ENCODE results near the gene CENPF.

GRCh38 chr1:214676747-214677146, 73.8 kb downstream of the CENPF start:
- no peak for TF ChIP-seq CTCF (IDR thresholded peaks at IDR 0.05 in 4 of 5, conservative IDR thresholded peaks at IDR 0.05 in 1 of 5)
- no peak for TF ChIP-seq POLR2A (IDR thresholded peaks at IDR 0.05)
